GM19240 (cell line): ENCODE measurements around the gene PROSER3.

ENCODE experiments used
- DNase-seq: peaks from one replicate; pipeline ENCODE4 v3.0.0; 2011; ENCODE audit warnings: low spot score; ENCODE audit not compliant: insufficient read length

The PROSER3 gene

GRCh38 chr19:35775298-35776101, 17.5 kb downstream of the PROSER3 start, which contains the start of gene ARHGAP33:
ARHGAP33 (plus strand) TSS chr19:35775564; CDS start chr19:35775659, 95 bp downstream.
- peak; percentile 97 for DNase-seq

- DNase-seq: no peak
These were observed 18.3 kb downstream of the PROSER3 start for GRCh38 chr19:35776102-35776788.

DNA sequence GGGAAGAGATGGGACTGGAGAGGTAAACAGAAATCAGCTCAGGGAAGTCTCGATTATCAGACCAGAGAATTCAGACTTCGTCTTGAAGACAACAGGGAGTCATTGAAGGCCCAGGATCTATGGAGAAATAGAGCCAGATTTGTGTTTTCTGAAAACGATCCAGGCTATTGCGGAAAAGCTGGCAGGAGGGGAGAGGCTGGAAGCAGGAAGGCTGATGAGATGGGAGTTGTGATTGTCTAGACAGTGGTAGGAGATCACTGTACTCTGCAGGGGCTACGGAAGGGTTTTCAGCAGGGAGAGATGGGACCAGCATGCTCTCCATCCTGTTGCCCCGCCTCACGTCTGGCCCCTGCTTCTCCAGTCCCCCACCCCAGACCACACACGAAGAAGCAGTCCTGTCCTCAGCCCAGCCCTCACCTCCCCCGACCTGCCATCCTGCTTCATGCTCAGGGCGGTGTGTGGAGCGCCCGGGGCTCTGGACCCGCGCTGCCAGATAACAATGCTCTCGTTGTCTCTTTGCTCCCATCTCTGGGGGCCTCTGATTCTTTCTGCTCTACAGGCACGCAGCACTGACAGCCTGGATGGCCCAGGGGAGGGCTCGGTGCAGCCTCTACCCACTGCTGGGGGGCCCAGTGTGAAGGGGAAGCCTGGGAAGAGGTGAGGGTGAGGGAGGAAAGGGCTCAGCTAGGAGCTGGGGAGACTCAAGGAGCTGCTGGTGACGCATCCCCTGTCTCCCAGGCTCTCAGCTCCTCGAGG, 19.3 kb downstream of the PROSER3 start:
- no peak for DNase-seq

- DNase-seq: no peak
These were observed 20.0 kb downstream of the PROSER3 start for GRCh38 chr19:35777961-35778360.

GRCh38 chr19:35779033-35779432, 21.1 kb downstream of the PROSER3 start:
- no peak for DNase-seq

DNA sequence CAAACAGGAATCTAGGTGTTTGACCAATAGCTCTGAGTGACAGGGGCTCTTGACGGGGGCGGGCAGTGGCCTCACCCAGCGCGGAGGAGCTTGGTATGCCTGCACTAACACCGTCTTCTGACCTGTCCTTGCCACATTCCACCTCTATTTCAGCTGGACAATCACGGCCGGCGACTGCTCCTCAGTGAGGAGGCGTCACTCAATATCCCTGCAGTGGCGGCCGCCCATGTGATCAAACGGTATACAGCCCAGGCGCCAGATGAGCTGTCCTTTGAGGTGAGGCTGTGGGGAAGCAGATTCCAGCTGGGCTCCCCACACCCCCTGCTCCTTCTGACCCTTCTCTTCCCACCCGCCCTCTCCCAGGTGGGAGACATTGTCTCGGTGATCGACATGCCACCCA, 22.1 kb downstream of the PROSER3 start:
- DNase-seq: no peak

- no peak for DNase-seq
These were observed 22.7 kb downstream of the PROSER3 start for GRCh38 chr19:35780717-35781116.

GRCh38 chr19:35781650-35782049, 23.7 kb downstream of the PROSER3 start:
- DNase-seq: no peak

DNA sequence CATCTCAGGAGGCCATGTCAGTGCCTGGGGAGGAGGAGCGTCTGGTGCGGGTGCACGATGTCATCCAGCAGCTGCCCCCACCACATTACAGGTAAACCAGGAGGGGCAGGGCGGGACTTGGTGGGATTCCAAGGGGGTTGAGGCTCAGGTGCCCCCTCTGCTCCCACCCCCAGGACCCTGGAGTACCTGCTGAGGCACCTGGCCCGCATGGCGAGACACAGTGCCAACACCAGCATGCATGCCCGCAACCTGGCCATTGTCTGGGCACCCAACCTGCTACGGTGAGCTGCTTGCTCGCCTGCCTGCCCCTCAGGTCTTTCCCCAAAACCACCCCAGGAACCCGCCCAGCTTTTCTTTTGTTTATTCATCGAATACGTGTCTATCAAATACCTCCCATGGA, 24.6 kb downstream of the PROSER3 start:
- no peak for DNase-seq

DNA sequence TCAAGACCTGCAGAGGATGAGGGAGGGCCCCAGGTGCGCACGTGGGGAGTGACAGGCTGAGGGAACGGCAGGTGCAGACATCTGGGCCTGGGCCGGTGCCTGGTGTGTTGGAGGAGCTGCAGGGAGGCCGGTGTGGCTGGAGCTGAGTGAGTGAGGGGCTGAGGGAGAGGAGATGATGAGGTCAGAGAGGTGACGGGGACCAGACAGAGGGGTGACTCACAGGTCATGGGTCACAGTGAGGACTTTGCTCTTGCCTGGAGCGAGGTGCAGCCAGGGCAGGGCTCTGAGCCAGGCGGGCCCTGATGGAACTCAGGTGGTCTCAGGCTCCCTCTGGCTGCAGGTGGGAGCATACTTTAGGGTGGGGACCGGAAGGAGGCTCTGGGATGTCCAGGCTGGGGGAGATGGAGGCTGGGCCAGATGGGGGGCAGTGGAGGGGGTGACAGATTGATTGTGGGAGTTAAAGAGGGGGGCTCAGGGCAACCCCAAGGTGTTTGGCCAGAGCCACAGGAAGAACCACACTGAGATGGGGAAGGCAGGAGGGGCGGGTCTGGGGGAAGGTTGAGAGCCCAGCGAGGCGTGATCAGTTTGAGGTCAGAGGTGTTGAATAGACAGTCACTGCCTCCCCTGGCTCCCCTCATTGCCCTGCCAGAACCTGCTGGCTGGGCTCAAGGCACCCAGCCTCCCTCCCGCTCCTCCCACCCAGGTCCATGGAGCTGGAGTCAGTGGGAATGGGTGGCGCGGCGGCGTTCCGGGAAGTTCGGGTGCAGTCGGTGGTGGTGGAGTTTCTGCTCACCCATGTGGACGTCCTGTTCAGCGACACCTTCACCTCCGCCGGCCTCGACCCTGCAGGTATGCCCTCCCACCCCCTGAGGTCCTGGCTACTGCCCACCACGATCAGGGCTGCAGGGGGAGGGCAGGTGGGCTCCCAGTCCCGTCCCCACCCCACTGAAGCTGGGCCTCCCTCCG, 25.8 kb downstream of the PROSER3 start:
- no peak for DNase-seq

DNA sequence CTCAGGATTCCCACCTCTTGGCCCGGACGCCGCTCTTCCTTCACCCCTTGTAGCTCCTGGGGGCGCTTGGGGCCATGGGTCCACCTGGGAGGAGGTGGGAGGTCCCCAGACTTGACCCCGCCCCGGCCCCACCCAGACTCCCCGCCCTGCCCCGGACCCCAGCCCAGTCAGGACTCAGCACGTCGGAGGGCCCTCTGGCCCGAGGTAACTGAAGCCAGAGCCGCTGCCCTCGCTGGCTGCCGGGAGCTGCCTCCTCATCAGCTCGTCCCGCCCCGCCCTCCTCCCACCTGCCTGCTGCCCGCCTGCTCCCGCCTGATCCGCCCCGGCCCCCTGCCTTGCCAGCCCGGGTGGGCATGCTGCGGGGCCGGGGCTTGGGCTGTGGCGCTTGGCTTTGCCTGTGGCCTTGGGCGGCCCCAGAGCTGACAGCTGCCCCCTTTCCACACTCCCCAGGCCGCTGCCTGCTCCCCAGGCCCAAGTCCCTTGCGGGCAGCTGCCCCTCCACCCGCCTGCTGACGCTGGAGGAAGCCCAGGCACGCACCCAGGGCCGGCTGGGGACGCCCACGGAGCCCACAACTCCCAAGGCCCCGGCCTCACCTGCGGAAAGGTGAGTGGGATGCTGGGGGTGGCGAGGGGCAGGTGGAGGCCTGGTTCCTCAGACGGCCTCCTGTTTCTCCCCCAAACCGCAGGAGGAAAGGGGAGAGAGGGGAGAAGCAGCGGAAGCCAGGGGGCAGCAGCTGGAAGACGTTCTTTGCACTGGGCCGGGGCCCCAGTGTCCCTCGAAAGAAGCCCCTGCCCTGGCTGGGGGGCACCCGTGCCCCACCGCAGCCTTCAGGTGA, 26.7 kb downstream of the PROSER3 start:
- no peak for DNase-seq

DNA sequence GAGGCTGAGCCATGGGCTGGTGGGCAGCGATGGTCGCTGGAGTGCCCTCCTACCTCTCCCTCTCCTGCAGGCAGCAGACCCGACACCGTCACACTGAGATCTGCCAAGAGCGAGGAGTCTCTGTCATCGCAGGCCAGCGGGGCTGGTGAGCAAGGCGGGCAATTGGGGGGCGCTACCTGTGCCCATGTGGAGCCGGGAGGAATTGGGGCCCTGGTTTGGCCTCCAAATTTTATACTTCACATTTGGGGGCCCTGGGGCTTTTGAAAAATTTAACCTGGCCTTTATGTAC, 27.3 kb downstream of the PROSER3 start:
- no peak for DNase-seq

DNA sequence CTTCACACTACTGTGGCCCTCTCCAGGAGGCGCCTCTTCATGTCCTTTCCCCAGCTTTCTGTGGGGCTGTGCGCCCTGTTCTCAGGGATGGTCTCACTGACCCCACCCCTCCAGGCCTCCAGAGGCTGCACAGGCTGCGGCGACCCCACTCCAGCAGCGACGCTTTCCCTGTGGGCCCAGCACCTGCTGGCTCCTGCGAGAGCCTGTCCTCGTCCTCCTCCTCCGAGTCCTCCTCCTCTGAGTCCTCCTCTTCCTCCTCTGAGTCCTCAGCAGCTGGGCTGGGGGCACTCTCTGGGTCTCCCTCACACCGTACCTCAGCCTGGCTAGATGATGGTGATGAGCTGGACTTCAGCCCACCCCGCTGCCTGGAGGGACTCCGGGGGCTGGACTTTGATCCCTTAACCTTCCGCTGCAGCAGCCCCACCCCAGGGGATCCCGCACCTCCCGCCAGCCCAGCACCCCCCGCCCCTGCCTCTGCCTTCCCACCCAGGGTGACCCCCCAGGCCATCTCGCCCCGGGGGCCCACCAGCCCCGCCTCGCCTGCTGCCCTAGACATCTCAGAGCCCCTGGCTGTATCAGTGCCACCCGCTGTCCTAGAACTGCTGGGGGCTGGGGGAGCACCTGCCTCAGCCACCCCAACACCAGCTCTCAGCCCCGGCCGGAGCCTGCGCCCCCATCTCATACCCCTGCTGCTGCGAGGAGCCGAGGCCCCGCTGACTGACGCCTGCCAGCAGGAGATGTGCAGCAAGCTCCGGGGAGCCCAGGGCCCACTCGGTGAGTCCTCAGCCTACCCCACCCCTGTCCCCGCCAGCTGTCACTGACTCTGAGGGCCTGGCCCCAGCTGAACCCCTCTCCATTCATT, 28.6 kb downstream of the PROSER3 start:
- DNase-seq: no peak

GRCh38 chr19:35787227-35787799, 29.3 kb downstream of the PROSER3 start:
- DNase-seq: no peak

DNA sequence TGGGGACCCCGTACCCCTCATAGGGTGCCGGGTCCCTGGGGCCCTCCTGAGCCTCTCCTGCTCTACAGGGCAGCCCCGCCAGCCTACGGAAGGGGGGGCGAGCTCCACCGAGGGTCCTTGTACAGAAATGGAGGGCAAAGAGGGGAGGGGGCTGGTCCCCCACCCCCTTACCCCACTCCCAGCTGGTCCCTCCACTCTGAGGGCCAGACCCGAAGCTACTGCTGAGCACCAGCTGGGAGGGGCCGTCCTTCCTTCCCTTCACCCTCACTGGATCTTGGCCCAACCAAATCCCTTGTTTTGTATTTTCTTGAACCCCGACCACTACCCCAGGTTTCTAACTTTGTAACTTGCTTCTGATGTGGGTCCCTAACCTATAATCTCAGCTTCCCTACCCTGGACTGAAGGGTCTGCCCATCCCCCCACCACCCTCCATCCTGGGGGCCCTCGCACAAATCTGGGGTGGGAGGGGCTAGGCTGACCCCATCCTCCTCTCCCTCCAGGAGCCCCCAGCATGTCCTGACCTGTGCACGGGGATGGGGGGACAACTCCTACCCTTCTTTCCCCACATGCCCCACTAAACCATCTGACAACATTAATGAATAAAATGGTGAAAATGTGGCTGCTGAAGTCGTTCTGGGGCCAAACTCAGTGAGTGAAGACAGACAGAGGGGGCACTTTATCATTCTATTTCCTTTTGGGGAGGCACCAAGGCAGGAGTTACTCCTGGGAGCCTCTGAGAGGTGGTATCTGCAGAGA, 30.4 kb downstream of the PROSER3 start:
- DNase-seq: no peak

- no peak for DNase-seq
These were observed 31.4 kb downstream of the PROSER3 start for GRCh38 chr19:35789195-35789977.
